GM23338 (cell line): ENCODE results near the gene TTC12. TPM values are rescaled to one million over a fixed set of nuclear protein-coding genes. Genes with fewer than 3 reads are reported as not detected.

Experiments
- ATAC-seq: fragments of 200-7000 bp; cut with Tn5 transposase; 3 replicates; pipeline ENCODE4 v1.9.1; 2020
- DNase-seq: peaks from one replicate; pipeline ENCODE4 v3.0.0-alpha.2; 2015; ENCODE audit warnings: low spot score
- H2AFZ ChIP-seq: fragments of 200-600 bp; sonication (generic); 2 replicates; pipeline ENCODE4 v1.8.0; 2016; ENCODE audit warnings: antibody characterized with exemption, mild to moderate bottlenecking, moderate library complexity
- H3F3A ChIP-seq: fragments of 200-600 bp; sonication (generic); replicated peaks from 2 replicates; pipeline ENCODE4 v1.8.0; 2017; ENCODE audit warnings: antibody characterized with exemption, mixed run types, low read depth
- H3K27ac ChIP-seq: fragments of 200-600 bp; sonication (generic); 2 replicates; pipeline ENCODE4 v1.6.1; 2016; ENCODE audit warnings: low read depth
- H3K27me3 ChIP-seq: fragments of 200-600 bp; sonication (generic); 2 replicates; pipeline ENCODE4 v1.8.0; 2016; ENCODE audit warnings: mild to moderate bottlenecking, mixed run types, moderate library complexity; ENCODE audit not compliant: insufficient read depth
- H3K36me3 ChIP-seq: fragments of 200-600 bp; sonication (generic); 2 replicates; pipeline ENCODE4 v1.8.0; 2016; ENCODE audit warnings: mild to moderate bottlenecking; ENCODE audit not compliant: insufficient read depth
- H3K4me1 ChIP-seq: fragments of 200-600 bp; sonication (generic); 2 replicates; pipeline ENCODE4 v1.8.0; 2016; ENCODE audit warnings: mild to moderate bottlenecking, moderate library complexity; ENCODE audit not compliant: insufficient read depth
- H3K4me2 ChIP-seq: fragments of 200-600 bp; sonication (generic); 2 replicates; pipeline ENCODE4 v1.7.1; 2017; ENCODE audit warnings: mixed run types
- H3K4me3 ChIP-seq: fragments of 200-600 bp; sonication (generic); 2 replicates; pipeline ENCODE4 v1.6.1; 2016; ENCODE audit warnings: mixed run types
- H3K79me2 ChIP-seq: fragments of 200-600 bp; sonication (generic); replicated peaks from 2 replicates; pipeline ENCODE4 v1.8.0; 2017; ENCODE audit warnings: mild to moderate bottlenecking; ENCODE audit not compliant: insufficient read depth
- H3K9me2 ChIP-seq: fragments of 200-600 bp; sonication (generic); 2 replicates; pipeline ENCODE4 v1.8.0; 2017; ENCODE audit not compliant: insufficient read depth
- H4K20me1 ChIP-seq: fragments of 200-600 bp; sonication (generic); replicated peaks from 2 replicates; pipeline ENCODE4 v1.8.0; 2017; ENCODE audit warnings: mild to moderate bottlenecking; ENCODE audit not compliant: insufficient read depth
- H3K27ac Mint-ChIP-seq: 2 replicates; pipeline ENCODE4 v1.8.0; 2020; ENCODE audit warnings: inconsistent platforms, mild to moderate bottlenecking, moderate library complexity, mixed read lengths
- H3K27me3 Mint-ChIP-seq: 3 replicates; pipeline ENCODE4 v1.8.0; 2022; ENCODE audit warnings: low read depth, mild to moderate bottlenecking, moderate library complexity, mixed read lengths, inconsistent platforms; ENCODE audit not compliant: insufficient read depth, poor library complexity
- H3K36me3 Mint-ChIP-seq: 3 replicates; pipeline ENCODE4 v1.8.0; 2021; ENCODE audit warnings: low read depth, mild to moderate bottlenecking, inconsistent platforms, moderate library complexity, mixed read lengths
- H3K4me1 Mint-ChIP-seq: 3 replicates; pipeline ENCODE4 v1.8.0; 2020; ENCODE audit warnings: mild to moderate bottlenecking, inconsistent platforms, mixed read lengths
- H3K4me3 Mint-ChIP-seq: 3 replicates; pipeline ENCODE4 v1.8.0; 2021; ENCODE audit warnings: moderate library complexity, mild to moderate bottlenecking, inconsistent platforms, mixed read lengths
- H3K9me3 Mint-ChIP-seq: 3 replicates; pipeline ENCODE4 v1.8.0; 2020; ENCODE audit warnings: moderate library complexity, mild to moderate bottlenecking, inconsistent platforms, mixed read lengths
- CREB1 ChIP-seq: fragments of 250-450 bp; sonication (Bioruptor Pico); IDR thresholded peaks from 2 replicates; pipeline ENCODE4 v1.5.0; 2020; ENCODE audit warnings: low read depth, mild to moderate bottlenecking, moderate library complexity
- POLR2AphosphoS5 ChIP-seq: IDR thresholded peaks from 2 replicates; pipeline ENCODE4 v1.6.1; 2016; ENCODE audit warnings: antibody characterized with exemption, low read depth
- REST ChIP-seq: IDR thresholded peaks from one replicate; pipeline ENCODE4 v1.6.1; 2018; ENCODE audit warnings: antibody characterized with exemption; ENCODE audit not compliant: unreplicated experiment
- STAT1 ChIP-seq: IDR thresholded peaks from one replicate; pipeline ENCODE4 v1.6.1; 2016; ENCODE audit warnings: antibody characterized with exemption; ENCODE audit not compliant: unreplicated experiment
- ZNF331 ChIP-seq: fragments of 250-450 bp; sonication (Bioruptor Pico); IDR thresholded peaks from 2 replicates; pipeline ENCODE4 v1.5.0; 2020; ENCODE audit warnings: low read depth, mild to moderate bottlenecking, moderate library complexity
- polyA plus RNA-seq: library from polyadenylated mRNA; unstranded; fragments of >200 nt; fragmentation: Nextera tagmentation; extraction: Ambion mirVana; gene quantifications from 2 replicates; pipeline ENCODE4 v1.2.1, GENCODE V29; 2016
- total RNA-seq: library from RNA; depleted of rRNA; stranded (reverse); fragments of >200 nt; shearing (Covaris generic); gene quantifications from 2 replicates; pipeline ENCODE4 v1.2.3, GENCODE V29; 2014
- TF ChIP-seq, protein P1 (sequence below), 2 experiments: fragments of 200-600 bp in 1 of 2; sonication (generic) in 1 of 2; conservative IDR thresholded peaks; 2 replicates each; pipeline versions ENCODE4 v1.5.1 to v1.6.1; 2016 to 2017; ENCODE audit warnings: antibody characterized with exemption in 2 of 2, low read depth in 2 of 2, mild to moderate bottlenecking in 2 of 2, moderate library complexity in 1 of 2
- TF ChIP-seq, protein P2 (sequence below): fragments of 250-450 bp; sonication (Bioruptor Pico); IDR thresholded peaks from 2 replicates; pipeline ENCODE4 v1.5.0; 2020; ENCODE audit warnings: mild to moderate bottlenecking, moderate library complexity

Gene TTC12
- total and polyA plus RNA-seq, 2 experiments from 2014 or later: 3.4 to 12.5 TPM

DNA sequence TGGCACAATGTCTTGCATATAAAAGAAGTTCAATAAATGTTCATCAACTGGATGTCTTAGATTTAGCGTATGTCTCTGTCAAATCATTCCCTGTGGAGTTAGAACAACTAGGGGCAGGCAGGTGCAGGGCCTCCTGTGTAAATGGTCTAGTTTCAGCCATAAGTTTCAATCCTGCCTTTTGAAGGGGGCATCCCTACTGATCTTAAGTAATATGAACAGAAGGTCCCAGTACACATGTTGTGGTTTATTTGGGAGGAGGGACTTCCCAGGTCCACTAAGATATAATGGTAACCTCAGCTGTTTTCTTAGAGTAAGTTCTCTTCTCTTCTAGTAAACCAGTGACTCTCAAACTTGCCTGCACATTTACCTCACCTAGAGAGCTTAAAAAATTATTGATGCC is 19.8 kb downstream of the TTC12 start:
- Mint-ChIP-seq H3K4me1 (0 out of 3 replicates have a peak, but pooled peaks cover 4% of the 10 kb centered on the region), H3K4me3 (no peak overlapping the region), H3K27ac (no peak overlapping the region), H3K36me3 (no peaks in the 10 kb centered on the region), H3K27me3 (no peaks in the 10 kb centered on the region), H3K9me3 (no peaks in the 10 kb centered on the region)
- Histone ChIP-seq H4K20me1 (no peaks in the 10 kb centered on the region), H3K27ac (no peak overlapping the region), H3K4me2 (no peak overlapping the region), H3K4me1 (no peaks in the 10 kb centered on the region), H2AFZ (no peak overlapping the region), H3K79me2 (no peaks in the 10 kb centered on the region), H3F3A (no peaks in the 10 kb centered on the region), H3K4me3 (no peak overlapping the region), H3K27me3 (no peaks in the 10 kb centered on the region), H3K36me3 (no peaks in the 10 kb centered on the region), H3K9me2 (no peaks in the 10 kb centered on the region)
- no peak for ATAC-seq
- TF ChIP-seq CREB1 (CRISPR knock-in tag) (no peak), REST (no peak)
- DNase-seq: no peak

- H3F3A ChIP-seq: no peaks in the 10 kb centered on the region
- peaks cover 2% of the 10 kb centered on the region; the same call in 1 of the 3 replicates for H3K36me3 Mint-ChIP-seq
- peak; percentile 98 for ATAC-seq
- H3K79me2 ChIP-seq: no peaks in the 10 kb centered on the region
- no peaks in the 10 kb centered on the region for H3K36me3 ChIP-seq
- no peaks in the 10 kb centered on the region for H4K20me1 ChIP-seq
- peak; percentile 54 for DNase-seq
- H3K4me3 Mint-ChIP-seq: no peak overlapping the region
- no peak overlapping the region for H3K27ac ChIP-seq
- H3K4me2 ChIP-seq: no peak overlapping the region
- peaks cover 2% of the 10 kb centered on the region for H3K27me3 Mint-ChIP-seq
- H3K9me3 Mint-ChIP-seq: no peaks in the 10 kb centered on the region
- H2AFZ ChIP-seq: no peak overlapping the region
- no peak overlapping the region for H3K27ac Mint-ChIP-seq
- no peaks in the 10 kb centered on the region for H3K4me1 ChIP-seq
- no peaks in the 10 kb centered on the region for H3K27me3 ChIP-seq
- no peaks in the 10 kb centered on the region for H3K9me2 ChIP-seq
- no peak overlapping the region for H3K4me3 ChIP-seq
- H3K4me1 Mint-ChIP-seq: 0 out of 3 replicates have a peak, but pooled peaks cover 4% of the 10 kb centered on the region
- no peak for TF ChIP-seq STAT1
- TF ChIP-seq, protein P1, sequence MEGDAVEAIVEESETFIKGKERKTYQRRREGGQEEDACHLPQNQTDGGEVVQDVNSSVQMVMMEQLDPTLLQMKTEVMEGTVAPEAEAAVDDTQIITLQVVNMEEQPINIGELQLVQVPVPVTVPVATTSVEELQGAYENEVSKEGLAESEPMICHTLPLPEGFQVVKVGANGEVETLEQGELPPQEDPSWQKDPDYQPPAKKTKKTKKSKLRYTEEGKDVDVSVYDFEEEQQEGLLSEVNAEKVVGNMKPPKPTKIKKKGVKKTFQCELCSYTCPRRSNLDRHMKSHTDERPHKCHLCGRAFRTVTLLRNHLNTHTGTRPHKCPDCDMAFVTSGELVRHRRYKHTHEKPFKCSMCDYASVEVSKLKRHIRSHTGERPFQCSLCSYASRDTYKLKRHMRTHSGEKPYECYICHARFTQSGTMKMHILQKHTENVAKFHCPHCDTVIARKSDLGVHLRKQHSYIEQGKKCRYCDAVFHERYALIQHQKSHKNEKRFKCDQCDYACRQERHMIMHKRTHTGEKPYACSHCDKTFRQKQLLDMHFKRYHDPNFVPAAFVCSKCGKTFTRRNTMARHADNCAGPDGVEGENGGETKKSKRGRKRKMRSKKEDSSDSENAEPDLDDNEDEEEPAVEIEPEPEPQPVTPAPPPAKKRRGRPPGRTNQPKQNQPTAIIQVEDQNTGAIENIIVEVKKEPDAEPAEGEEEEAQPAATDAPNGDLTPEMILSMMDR (conservative IDR thresholded peaks at IDR 0.05; ENCODE audit: low read depth in 2 of 2): peak; percentile 26 to 62; a peak in 3 of 4 replicates
- TF ChIP-seq, protein P2, sequence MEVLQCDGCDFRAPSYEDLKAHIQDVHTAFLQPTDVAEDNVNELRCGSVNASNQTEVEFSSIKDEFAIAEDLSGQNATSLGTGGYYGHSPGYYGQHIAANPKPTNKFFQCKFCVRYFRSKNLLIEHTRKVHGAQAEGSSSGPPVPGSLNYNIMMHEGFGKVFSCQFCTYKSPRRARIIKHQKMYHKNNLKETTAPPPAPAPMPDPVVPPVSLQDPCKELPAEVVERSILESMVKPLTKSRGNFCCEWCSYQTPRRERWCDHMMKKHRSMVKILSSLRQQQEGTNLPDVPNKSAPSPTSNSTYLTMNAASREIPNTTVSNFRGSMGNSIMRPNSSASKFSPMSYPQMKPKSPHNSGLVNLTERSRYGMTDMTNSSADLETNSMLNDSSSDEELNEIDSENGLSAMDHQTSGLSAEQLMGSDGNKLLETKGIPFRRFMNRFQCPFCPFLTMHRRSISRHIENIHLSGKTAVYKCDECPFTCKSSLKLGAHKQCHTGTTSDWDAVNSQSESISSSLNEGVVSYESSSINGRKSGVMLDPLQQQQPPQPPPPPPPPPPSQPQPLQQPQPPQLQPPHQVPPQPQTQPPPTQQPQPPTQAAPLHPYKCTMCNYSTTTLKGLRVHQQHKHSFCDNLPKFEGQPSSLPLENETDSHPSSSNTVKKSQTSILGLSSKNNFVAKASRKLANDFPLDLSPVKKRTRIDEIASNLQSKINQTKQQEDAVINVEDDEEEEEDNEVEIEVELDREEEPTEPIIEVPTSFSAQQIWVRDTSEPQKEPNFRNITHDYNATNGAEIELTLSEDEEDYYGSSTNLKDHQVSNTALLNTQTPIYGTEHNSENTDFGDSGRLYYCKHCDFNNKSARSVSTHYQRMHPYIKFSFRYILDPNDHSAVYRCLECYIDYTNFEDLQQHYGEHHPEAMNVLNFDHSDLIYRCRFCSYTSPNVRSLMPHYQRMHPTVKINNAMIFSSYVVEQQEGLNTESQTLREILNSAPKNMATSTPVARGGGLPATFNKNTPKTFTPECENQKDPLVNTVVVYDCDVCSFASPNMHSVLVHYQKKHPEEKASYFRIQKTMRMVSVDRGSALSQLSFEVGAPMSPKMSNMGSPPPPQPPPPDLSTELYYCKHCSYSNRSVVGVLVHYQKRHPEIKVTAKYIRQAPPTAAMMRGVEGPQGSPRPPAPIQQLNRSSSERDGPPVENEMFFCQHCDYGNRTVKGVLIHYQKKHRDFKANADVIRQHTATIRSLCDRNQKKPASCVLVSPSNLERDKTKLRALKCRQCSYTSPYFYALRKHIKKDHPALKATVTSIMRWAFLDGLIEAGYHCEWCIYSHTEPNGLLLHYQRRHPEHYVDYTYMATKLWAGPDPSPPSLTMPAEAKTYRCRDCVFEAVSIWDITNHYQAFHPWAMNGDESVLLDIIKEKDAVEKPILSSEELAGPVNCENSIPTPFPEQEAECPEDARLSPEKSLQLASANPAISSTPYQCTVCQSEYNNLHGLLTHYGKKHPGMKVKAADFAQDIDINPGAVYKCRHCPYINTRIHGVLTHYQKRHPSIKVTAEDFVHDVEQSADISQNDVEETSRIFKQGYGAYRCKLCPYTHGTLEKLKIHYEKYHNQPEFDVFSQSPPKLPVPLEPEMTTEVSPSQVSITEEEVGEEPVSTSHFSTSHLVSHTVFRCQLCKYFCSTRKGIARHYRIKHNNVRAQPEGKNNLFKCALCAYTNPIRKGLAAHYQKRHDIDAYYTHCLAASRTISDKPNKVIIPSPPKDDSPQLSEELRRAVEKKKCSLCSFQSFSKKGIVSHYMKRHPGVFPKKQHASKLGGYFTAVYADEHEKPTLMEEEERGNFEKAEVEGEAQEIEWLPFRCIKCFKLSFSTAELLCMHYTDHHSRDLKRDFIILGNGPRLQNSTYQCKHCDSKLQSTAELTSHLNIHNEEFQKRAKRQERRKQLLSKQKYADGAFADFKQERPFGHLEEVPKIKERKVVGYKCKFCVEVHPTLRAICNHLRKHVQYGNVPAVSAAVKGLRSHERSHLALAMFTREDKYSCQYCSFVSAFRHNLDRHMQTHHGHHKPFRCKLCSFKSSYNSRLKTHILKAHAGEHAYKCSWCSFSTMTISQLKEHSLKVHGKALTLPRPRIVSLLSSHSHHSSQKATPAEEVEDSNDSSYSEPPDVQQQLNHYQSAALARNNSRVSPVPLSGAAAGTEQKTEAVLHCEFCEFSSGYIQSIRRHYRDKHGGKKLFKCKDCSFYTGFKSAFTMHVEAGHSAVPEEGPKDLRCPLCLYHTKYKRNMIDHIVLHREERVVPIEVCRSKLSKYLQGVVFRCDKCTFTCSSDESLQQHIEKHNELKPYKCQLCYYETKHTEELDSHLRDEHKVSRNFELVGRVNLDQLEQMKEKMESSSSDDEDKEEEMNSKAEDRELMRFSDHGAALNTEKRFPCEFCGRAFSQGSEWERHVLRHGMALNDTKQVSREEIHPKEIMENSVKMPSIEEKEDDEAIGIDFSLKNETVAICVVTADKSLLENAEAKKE (CRISPR knock-in tag): no peak
- no peak for TF ChIP-seq POLR2AphosphoS5
- no peak for TF ChIP-seq ZNF331 (CRISPR knock-in tag)
These were observed 24.3 kb downstream of the TTC12 start for GRCh38 chr11:113338730-113339129.
